UCSD-AML1 (cell line): Measurements from ENCODE around the gene AP1AR.

Experiments used
- DNase-seq: peaks from one replicate; lab custom pipeline; 2025; ENCODE audit not compliant: unreplicated experiment; lab: John Stamatoyannopoulos, UW

Gene AP1AR

GRCh38 chr4:112219826-112220366 lies 11.7 kb upstream of the AP1AR start:
- DNase-seq = no peak

- DNase-seq = no peak
These were observed 9.2 kb upstream of the AP1AR start for GRCh38 chr4:112222219-112222955.

DNA sequence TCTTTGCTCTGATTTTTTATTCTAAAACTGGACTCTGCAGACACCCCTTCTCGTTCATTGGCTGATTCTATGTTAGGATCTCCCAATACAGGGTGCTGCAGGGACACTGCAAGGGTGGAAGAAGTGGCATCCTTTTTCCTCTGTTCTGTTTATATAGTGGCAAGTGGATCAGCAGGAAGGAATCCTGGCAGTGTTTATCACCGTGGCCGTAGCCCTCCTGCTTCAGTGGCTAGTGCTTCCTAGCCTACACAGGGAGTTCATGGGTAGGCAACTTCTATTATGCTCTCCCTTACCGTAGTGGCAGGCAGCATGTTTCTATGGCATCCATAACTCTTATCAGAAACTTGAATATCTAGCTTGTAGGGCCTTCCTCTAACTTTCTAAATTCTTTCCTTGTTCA lies 6.4 kb upstream of the AP1AR start:
- no peak for DNase-seq

- peak; percentile 98 for DNase-seq
These were observed 458 bp upstream of the AP1AR start for GRCh38 chr4:112230879-112231778.

DNA sequence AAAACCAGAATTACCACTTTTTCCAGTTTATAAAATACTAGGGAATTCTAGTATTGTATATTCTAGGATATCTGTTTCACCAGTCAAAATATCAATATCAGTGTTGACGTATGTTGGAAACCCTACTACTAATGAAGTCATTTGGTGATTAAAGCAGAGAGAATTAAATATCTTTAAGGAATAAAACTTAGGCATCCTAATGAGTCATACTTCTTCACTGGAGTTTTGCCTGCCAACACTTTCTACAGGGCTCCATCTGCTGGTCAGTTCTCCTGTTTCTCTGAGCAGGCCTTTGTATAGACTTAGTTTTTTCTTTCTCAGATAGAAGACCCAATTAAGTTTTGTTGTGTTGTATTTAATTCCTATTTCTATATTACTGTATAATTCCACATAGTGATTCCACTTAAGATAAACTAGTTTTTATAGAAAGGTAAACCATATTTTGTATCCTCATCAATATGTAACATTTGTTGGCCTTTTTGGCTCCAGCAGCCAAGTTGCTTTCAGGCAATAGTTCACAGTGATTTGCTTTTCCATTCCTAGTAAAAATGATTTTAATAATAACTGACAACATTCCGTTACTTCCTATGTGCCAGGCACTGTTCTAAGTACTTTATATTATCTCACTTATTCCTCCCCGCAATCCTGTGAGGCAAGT lies 3.5 kb downstream of the AP1AR start:
- DNase-seq = peak; percentile 8

- no peak for DNase-seq
These were observed 4.5 kb downstream of the AP1AR start for GRCh38 chr4:112236040-112236439.

GRCh38 chr4:112238833-112239232 lies 7.2 kb downstream of the AP1AR start:
- DNase-seq = no peak

GRCh38 chr4:112245383-112245782 lies 13.8 kb downstream of the AP1AR start:
- no peak for DNase-seq

DNA sequence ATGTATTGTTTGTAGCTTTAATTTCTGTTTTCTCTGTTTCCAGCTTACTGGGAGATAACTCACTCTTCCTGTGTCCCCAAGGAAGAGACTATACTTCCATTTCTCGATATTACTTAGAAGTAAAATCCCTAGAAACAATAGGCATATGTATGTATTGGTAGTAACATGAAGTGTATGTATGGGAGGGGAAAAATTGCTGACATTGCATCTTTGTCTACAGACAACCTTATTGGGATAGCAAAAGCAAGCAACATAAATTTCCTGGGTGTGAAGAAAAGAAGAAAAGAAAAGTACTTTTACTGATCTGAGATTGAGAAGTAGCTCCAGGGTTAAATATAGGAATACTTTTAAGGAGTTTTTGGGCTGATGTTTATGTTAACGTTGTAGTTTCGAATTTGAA lies 15.4 kb downstream of the AP1AR start:
- no peak for DNase-seq

- no peak for DNase-seq
These were observed 19.5 kb downstream of the AP1AR start for GRCh38 chr4:112251019-112251643.

DNA sequence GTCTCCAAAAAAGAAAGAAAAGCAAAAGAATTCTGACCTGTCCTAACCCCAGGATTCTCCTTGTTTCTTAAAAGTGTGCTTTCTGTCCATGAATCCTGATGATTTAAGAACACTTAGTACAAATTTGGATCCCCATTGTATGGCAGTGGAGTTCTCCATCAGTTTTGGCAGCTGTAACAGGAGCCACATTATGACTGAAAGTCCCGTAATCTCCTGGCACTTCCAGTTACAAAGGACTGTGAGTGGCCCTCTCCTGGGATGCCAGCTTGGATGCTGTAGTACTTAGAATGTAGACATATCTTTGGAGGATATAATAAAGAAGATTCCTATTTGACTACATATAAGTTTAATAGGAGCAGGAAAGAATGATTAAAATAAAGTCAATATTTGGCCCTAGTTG lies 20.6 kb downstream of the AP1AR start:
- DNase-seq = no peak

GRCh38 chr4:112253382-112254000 lies 21.9 kb downstream of the AP1AR start:
- DNase-seq = peak; percentile 6

DNA sequence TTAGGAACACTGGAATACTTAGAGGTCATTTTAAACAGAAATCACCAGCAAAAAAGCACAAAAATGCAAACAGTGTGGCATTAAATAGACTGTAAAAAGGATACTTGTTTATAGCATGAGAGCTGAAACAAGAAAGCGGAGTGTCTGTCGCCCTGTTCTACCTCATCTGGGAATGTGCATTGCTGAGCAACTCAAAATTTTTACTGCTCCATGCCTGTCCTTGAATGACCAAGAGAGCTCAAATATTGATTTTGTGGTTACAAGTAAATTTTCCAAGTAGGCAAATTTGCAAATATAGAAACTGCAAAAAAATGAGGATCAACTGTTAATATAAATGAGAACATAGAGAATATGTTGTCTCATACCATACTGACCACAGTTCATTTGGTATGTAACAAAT lies 25.5 kb downstream of the AP1AR start:
- DNase-seq = no peak

DNA sequence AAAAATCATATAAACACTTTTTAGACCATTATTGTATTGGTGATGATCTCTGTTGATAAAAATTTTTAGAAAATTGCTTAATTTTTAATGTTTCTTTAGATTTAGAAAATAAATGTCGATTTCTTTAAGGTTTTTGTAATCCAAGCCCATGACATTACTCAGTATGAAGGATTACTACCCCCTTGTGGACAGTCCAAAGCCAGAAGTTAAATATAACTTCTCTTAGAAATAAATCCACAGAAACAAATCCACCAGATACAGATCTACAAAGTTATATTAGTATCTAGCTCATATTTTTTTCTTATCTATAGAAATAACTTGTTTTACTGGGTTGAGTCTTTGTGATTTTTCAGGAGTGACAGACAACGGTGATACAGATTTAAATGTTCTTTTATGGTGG lies 35.2 kb downstream of the AP1AR start:
- no peak for DNase-seq

- no peak for DNase-seq
These were observed 38.5 kb downstream of the AP1AR start for GRCh38 chr4:112270051-112270450.

DNA sequence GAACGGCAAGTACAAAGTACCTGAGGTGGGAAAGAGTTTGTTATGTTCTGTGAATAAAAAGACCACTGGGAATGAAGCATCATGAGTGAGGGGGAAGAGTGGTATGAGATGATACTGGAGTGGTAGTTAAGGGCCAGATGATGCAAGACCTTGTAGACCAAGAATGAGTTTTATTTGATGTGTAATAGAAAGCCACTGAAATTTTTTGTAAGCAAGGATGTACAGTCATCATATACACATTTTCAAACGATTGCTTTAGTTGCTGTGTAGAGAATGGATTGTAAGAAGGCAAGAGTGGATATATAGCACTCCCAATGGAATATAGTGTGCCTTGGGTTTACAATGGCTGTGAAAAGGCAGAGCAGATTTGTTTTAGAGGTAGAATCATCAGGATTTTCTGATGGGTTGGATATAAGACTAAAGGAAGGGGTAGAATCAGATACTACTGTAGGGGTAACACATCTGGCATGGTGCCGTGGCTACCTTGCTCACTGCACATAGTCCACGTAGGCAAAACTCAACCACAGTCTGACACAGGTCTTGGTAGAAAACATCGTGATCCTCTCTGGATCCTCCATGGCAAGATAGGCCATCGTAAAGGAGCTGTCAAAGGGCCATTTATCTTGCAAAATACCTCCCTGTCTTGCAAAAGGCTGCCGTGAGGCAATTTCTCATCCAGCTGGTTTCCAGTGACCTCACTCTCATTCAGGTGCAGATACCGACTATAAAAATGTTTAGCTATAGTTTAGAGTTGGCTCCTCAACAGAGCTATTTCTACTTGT lies 39.2 kb downstream of the AP1AR start:
- no peak for DNase-seq

GRCh38 chr4:112272292-112272691 lies 40.7 kb downstream of the AP1AR start:
- no peak for DNase-seq

DNA sequence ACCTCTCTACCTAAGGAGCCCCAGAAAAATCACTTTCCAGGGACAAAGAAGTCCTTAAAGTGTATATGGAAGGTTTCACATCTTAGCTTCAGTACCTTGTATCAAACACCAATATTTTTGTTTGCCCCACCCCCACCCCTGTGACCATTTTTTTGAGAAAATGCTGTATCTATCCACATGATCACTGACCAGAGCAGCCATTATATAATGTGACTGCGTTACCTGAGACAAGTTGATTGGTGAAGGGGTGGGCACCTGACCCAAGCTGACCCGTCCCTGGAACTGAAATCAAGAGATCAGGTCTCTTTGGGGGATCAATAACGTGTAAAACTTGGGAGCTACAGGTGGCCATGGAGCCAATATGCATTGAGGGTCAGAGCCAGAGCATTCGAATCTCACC lies 43.4 kb downstream of the AP1AR start:
- no peak for DNase-seq

GRCh38 chr4:112276113-112276512 lies 44.5 kb downstream of the AP1AR start:
- DNase-seq = no peak

DNA sequence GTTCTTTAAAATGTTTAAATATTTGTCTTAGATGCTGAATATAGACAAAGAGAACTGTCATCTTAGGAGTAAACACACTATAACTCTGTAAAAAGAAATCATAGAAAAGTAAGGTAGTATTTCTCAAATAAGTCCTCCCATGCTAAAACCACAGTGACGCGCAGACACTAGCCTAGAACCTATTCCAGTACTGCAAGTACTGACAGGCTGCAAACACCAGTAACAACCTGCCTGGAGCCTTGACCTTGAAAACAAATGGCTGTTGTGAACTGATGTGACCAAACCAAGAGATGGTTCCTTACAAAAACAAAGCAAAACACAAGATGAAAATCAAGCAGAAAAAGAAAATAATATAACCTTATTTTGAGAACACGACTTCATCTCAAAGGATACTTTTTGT lies 45.6 kb downstream of the AP1AR start:
- DNase-seq = no peak
